Measurements from ENCODE around the gene OR6C76. TPM values are rescaled to one million over a fixed set of nuclear protein-coding genes. Genes with fewer than 3 reads are reported as not detected.

The OR6C76 gene
- total RNA-seq, 1 donor from 2014 or later, result not detected

- no peaks in the 10 kb centered on the region for H3K4me1 Mint-ChIP-seq (ENCODE audit: low read depth, unreplicated experiment)
- H3K4me3 Mint-ChIP-seq (ENCODE audit: unreplicated experiment), result no peak within 1 kb of the TSS
- H3K27ac Mint-ChIP-seq (ENCODE audit: unreplicated experiment), result no peak within 1 kb of the TSS
- H3K27me3 Mint-ChIP-seq (ENCODE audit: unreplicated experiment), result no peaks in the 10 kb centered on the region
- TF ChIP-seq CTCF (IDR thresholded peaks at IDR 0.05; ENCODE audit: partially characterized antibody, unreplicated experiment), result no peak
- no peaks in the 10 kb centered on the region for H3K36me3 Mint-ChIP-seq (ENCODE audit: unreplicated experiment)
- no peaks in the 10 kb centered on the region for H3K9me3 Mint-ChIP-seq (ENCODE audit: unreplicated experiment)
- DNase-seq, result no peak
These were observed 44.2 kb downstream of the OR6C76 start, which contains the start of gene OR6C70 for GRCh38 chr12:55470088-55470829. Gene OR6C70, minus strand, starts transcription at chr12:55470138. Its CDS starts 0 bp downstream, at chr12:55470138.

GRCh38 chr12:55472264-55472663, 46.2 kb downstream of the OR6C76 start:
- H3K27ac Mint-ChIP-seq (ENCODE audit: unreplicated experiment), result no peak overlapping the region
- no peaks in the 10 kb centered on the region for H3K4me1 Mint-ChIP-seq (ENCODE audit: low read depth, unreplicated experiment)
- DNase-seq, result no peak
- H3K27me3 Mint-ChIP-seq (ENCODE audit: unreplicated experiment), result no peaks in the 10 kb centered on the region
- no peak overlapping the region for H3K4me3 Mint-ChIP-seq (ENCODE audit: unreplicated experiment)
- TF ChIP-seq CTCF (IDR thresholded peaks at IDR 0.05; ENCODE audit: partially characterized antibody, unreplicated experiment), result no peak
- H3K36me3 Mint-ChIP-seq (ENCODE audit: unreplicated experiment), result no peaks in the 10 kb centered on the region
- H3K9me3 Mint-ChIP-seq (ENCODE audit: unreplicated experiment), result no peaks in the 10 kb centered on the region

Other genes with a start within 250 kb of the OR6C76 start
- gene OR10A7, start 205.2 kb upstream of the OR6C76 start, total RNA-seq (ENCODE audit: unreplicated experiment), result 0.47 TPM
- not detected for gene OR6C74, start 181.6 kb upstream of the OR6C76 start, total RNA-seq (ENCODE audit: unreplicated experiment)
- not detected for gene OR6C6, start 129.7 kb upstream of the OR6C76 start, total RNA-seq (ENCODE audit: unreplicated experiment)
- not detected for gene OR6C1, start 111.9 kb upstream of the OR6C76 start, total RNA-seq (ENCODE audit: unreplicated experiment)
- gene OR6C3, start 95.5 kb upstream of the OR6C76 start, total RNA-seq (ENCODE audit: unreplicated experiment), result not detected
- not detected for gene OR6C75, start 63.3 kb upstream of the OR6C76 start, total RNA-seq (ENCODE audit: unreplicated experiment)
- gene OR6C65, start 25.7 kb upstream of the OR6C76 start, total RNA-seq (ENCODE audit: unreplicated experiment), result not detected
- gene OR6C2, start 17.8 kb downstream of the OR6C76 start, total RNA-seq (ENCODE audit: unreplicated experiment), result not detected
- not detected for gene OR6C70, start 43.9 kb downstream of the OR6C76 start, total RNA-seq (ENCODE audit: unreplicated experiment)
- not detected for gene OR6C68, start 66.1 kb downstream of the OR6C76 start, total RNA-seq (ENCODE audit: unreplicated experiment)
- not detected for gene OR6C4, start 123.3 kb downstream of the OR6C76 start, total RNA-seq (ENCODE audit: unreplicated experiment)
- not detected for gene OR2AP1, start 146.2 kb downstream of the OR6C76 start, total RNA-seq (ENCODE audit: unreplicated experiment)
- gene OR10P1, start 210.6 kb downstream of the OR6C76 start, total RNA-seq (ENCODE audit: unreplicated experiment), result not detected